Ammon's horn (tissue), 1 donor: ENCODE data around the gene SLC39A11.
"Not testable (repeated sequence)": the region's sequence is repeated elsewhere in the genome, so short reads cannot be mapped to it uniquely, and the experiment has no call there.

Experiments
- DNase-seq: peaks from one replicate; pipeline ENCODE4 v3.0.0-alpha.2; 2016; ENCODE audit warnings: low spot score

The SLC39A11 gene

GRCh38 chr17:73071066-73071999 is 21.2 kb downstream of the SLC39A11 start:
- peak; percentile 32 for DNase-seq

DNA sequence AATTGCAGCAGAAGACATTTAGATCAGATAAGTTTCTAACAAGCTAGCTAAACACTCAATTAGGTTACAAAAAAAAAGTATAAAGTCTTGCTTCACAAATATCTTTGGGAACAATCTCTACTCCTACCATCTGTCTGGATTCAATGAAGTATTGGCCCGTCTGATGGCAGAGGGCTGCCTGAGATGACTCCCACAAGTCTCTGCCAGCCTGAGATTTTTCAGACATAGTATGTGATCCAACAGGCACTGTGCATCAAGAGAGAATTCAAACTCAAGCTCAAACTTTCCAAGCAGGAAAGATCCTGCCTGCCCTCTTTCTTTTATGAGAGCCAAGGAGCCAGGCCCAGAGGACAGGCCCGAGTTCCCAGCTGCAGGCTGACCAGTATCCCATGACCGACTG is 22.6 kb downstream of the SLC39A11 start:
- no peak for DNase-seq

DNA sequence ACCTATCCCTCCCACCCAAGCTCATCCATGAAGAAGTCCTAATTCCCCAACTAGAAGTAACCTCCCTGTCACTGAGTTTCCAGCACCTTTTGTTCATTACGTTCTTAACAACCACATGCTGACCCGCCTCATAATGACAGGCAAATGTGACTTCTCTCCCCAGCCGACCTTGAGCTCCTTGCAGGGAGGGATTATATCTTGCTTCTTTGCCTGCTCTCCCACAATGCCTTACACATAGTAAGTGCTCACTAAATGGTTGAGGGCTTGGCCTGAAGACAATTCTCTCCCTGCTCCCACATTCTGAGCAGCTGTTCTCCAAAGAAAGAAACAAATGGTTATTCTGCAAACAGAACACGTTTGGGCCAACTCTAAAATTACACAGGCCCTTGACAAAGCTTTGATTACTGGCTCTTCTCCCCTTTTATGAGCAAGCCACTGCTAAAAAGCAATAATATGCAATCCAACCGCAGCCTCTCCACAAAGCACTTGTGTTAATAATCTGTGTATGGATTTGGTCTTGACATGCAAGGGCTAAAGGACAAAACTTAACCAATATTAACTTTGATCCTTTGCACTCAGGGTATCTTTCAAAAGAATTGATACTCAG is 23.2 kb downstream of the SLC39A11 start:
- DNase-seq, result peak; percentile 40

DNA sequence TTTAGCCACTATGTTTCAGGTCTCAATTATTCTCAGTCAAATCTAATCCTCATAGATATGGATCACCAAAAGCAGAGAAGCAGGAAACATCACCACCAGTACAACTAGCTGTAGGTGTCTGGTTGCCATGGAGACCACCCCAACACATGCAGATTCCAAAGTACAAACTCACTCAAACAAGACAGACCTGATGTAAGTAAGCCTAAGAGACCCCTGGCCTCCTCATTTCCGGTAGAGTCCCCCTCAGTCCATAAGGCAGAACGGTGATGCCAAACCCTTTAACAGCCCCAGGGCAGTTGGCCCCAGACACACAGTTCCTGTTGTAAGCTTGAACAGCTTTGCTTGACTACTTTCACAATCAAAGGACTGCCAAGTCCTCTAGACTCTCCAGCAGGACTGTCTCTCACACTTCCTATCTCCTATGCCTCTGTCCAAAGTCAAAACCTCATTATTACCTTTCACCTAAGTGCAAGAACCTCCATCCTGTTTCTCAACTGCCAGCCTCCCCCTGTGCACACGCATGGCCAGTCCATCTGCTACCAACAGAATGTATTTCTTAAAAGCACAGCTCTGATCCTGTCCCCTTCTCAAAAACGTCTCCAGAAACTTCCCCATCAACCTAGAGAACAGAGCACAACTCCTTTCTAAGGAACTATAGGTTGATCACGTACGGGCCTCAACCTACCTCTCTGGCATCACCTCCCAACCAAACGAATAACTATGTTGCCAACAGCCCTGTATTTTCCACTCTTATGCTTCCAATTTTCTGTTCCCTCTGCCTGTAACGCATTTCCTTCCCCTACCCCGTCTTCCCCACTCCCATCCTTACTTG is 23.9 kb downstream of the SLC39A11 start:
- peak; percentile 61 for DNase-seq

DNA sequence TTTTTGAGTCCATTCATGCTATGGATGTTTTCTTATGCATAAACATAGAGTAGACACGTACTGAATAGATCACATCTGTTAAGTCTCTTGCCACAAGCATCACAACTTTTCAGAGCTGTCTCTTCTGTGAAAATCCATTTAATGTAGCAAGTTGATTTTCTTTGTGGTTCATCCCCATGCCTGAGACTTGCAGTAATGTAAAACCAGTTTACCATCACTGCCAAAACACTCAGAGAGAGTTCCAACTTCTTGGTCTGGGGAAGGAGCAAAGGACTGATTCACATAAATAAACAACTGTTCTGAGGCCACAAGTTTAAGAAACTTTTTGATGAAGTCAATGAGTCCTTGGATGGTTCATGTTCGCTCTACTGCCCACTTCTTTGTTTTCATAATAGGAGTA is 24.8 kb downstream of the SLC39A11 start:
- not testable (repeated sequence) for DNase-seq

DNA sequence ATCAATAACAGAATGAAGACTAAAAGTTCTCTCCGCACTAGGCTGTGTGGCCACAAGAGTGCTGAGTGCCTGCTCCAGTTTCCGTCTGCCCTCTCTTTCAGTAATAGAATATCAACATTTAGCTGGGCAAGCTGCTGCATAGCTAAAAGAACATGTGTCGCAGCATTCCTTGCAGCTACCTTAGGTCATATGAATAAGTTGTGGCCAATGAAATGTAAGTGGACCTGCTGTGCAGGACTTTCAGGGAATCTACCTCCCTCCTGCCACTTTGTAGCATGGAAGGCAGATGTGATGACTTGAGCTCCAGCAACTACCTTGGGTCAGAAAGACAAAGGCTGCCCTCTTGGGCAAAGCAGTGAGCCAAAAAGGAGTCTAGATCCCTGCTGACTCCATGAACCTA is 25.4 kb downstream of the SLC39A11 start:
- no peak for DNase-seq

DNA sequence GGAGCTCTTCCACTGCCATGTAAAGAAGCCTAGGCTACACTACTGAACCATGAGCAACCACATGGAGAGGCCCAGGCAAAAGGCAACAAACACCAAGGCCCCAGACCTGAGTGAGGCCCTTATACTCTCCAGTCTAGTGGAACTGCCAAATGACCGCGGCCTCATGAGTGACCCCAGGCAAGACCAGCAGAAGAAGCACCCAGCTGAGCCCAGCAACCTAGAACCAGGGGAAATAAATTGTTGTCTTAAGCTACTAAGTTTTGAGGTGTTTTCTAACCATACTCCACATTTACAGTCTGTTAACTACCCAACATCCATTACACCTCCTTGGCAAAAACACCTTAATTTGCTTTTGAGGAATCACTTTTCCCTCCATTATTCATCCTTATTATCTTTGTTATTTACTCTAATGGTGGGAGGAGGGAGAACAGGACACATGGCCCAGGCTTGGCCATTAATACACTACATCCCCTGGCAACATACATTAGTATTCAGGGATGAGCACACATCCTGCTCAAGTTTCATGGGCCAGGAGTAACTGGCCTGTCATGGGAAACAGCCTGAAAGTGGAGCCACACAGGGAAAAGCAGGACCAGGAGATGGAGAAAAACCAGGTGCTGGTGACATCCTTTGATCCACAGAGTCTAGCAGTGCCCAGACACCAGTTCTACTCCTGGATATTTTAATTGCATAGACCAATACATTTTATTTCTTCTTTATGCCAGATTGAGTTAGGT is 26.2 kb downstream of the SLC39A11 start:
- DNase-seq, result no peak

GRCh38 chr17:73065376-73065775 is 27.1 kb downstream of the SLC39A11 start:
- no peak for DNase-seq

- peak; percentile 70 for DNase-seq
Observed at GRCh38 chr17:73064084-73064938, 28.2 kb downstream of the SLC39A11 start.

- DNase-seq, result no peak
Observed at GRCh38 chr17:73062726-73063125, 29.8 kb downstream of the SLC39A11 start.

DNA sequence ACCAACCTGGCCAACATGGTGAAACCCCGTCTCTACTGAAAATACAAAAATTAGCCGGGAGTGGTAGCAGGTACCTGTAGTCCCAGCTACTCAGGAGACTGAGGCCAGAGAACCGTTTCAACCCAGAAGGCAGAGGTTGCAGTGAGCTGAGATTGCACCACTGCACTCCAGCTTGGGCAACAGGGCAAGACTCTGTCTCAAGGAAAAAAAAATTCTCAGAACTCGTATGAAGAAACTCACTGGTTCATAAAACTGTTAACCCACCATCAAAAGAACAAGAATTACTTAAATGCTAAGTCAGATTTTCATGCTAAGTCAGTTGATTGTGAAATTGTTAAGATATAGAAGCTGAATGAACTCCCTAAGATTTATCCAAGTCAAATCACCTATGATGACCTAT is 31.3 kb downstream of the SLC39A11 start:
- DNase-seq, result no peak

DNA sequence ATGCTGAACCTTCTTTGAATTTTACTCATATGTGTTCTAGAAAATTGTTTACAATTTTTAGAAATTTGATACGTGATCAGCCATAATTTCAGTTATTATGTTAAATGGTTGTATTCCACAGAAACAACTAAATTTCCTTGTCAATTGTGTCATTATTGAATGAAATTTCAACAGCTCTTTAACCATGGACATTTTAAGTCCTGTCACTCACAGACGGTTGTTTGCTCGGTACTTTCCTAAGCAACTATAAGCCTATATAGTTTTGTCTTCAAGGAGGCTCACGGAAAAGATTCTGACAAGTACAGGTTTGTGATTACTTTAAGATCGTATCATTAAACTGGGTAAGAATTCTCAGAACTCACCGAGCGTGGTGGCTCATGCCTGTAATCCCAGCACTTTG is 31.8 kb downstream of the SLC39A11 start:
- DNase-seq, result no peak

DNA sequence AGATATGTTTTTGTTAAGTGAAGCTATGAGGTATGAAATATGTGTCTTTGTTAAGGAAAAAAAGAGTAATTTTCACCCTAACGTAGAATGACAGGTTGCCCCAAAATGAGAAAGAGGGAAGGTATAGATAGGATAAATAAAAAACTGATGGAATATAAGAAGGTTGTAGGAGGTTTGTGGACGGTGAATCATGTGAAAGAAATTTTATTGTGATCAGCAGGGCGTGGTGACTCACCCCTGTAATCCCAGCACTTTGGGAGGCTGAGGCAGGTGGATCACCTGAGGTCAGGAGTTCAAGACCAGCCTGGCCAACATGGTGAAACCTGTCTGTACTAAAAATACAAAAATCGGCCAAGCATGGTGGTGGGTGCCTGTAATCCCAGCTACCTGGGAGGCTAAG is 32.8 kb downstream of the SLC39A11 start:
- not testable (repeated sequence) for DNase-seq

DNA sequence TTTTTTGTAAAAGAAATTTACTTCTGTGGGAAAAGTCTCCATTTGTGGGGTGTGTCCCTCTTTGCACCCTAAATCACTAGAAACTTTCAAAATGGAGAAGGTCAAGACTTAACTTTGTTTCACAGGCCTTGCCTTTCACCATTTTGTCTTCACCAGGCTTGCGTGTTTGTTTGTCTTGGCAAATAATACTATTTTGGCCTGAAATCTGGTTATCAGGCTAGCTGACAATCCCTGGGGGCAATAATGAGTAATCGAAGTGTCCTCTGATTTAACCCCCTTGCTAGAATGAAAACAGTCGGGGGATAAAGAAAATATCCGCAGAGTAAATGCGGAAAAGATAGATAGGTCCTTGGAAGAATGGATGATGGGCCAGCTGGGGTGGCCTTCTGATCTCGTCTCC is 34.5 kb downstream of the SLC39A11 start:
- no peak for DNase-seq

GRCh38 chr17:73057196-73057595 is 35.3 kb downstream of the SLC39A11 start:
- no peak for DNase-seq

GRCh38 chr17:73052923-73053322 is 39.6 kb downstream of the SLC39A11 start:
- DNase-seq, result no peak

- no peak for DNase-seq
Observed at GRCh38 chr17:73050797-73051196, 41.7 kb downstream of the SLC39A11 start.

DNA sequence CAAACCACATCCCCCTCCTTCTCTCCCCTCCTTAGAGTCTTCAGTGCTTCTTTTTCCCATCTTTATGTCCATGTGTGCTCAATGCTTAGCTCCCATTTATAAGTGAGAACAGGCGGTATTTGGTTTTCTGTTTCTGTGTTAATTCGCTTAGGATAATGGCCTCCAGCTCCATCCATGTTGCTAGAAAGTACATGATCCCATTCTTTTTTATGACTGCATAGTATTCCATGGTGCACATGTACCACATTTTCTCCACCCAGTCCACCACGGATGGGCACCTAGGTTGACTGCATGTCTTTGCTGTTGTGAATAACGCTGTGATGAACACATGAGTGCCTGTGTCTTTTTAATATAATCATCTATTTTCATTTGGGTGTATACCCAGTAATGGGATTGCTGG is 44.3 kb downstream of the SLC39A11 start:
- DNase-seq, result no peak

DNA sequence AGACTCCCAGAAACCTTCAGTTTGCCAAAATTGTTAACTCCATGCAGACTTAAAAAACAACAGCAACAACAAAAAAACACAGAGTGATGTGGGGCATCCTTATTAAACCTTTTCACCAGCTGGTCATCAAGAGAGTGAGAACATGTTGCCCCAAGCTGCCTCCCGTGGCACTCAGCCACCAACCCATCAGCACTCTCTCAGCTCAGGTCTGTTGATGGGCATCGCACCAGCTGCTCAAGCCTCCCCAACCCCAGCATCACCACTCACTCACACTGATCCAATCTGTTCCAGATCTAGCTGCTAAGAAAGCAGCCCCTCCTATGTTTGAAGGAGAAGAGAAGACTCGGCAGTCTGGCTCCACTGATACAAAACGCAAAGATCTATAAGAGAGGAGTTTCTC is 46.8 kb downstream of the SLC39A11 start:
- DNase-seq, result no peak

GRCh38 chr17:73043686-73044581 is 48.6 kb downstream of the SLC39A11 start:
- DNase-seq, result peak; percentile 27
